Activated CD8-positive, alpha-beta memory T cell treated with anti-CD3 and anti-CD28 coated beads, Interleukin-2, amount 10 ng/mL, durations not matched to agents 7 days and 5 days (primary cell): ENCODE measurements around the gene C1orf159. TPM values are rescaled to one million over a fixed set of nuclear protein-coding genes. Genes with fewer than 3 reads are reported as not detected.

Experiments used
- ATAC-seq: fragments of 150-1000 bp; cut with Tn5 transposase; one replicate; pipeline ENCODE4 v1.10.0; 2021; ENCODE audit warnings: moderate library complexity
- CTCF ChIA-PET: fragments of 350-600 bp; sonication (Branson Sonifier 250); formaldehyde crosslinking; loops from one replicate; lab custom pipeline; 2021; ENCODE audit warnings: antibody characterized with exemption; lab: Charles Lee
- DNase-seq: peaks from one replicate; pipeline ENCODE4 v3.0.0-alpha.2; 2020
- H3K27ac Mint-ChIP-seq: one replicate; pipeline ENCODE4 v1.8.0; 2021; ENCODE audit warnings: mild to moderate bottlenecking, mixed read lengths
- H3K27me3 Mint-ChIP-seq: one replicate; pipeline ENCODE4 v1.8.0; 2021; ENCODE audit warnings: mixed read lengths
- H3K36me3 Mint-ChIP-seq: one replicate; pipeline ENCODE4 v1.8.0; 2021; ENCODE audit warnings: mild to moderate bottlenecking, mixed read lengths
- H3K4me1 Mint-ChIP-seq: one replicate; pipeline ENCODE4 v1.8.0; 2021; ENCODE audit warnings: mixed read lengths
- H3K4me3 Mint-ChIP-seq: one replicate; pipeline ENCODE4 v1.8.0; 2021; ENCODE audit warnings: mild to moderate bottlenecking, moderate library complexity, mixed read lengths
- H3K9me3 Mint-ChIP-seq: one replicate; pipeline ENCODE4 v1.8.0; 2022; ENCODE audit warnings: low read depth, mixed read lengths
- total RNA-seq, 2 experiments: library from RNA; stranded (reverse); gene quantifications; one replicate each; pipeline ENCODE4 v1.2.3, GENCODE V29; 2021

The C1orf159 gene
- total RNA-seq, 2 experiments from 2014 or later: 22.9 to 23.6 TPM

- ATAC-seq (no peak), DNase-seq (no peak)
- CTCF ChIA-PET: interaction anchor here (1.1 to 1.3 kb wide), 2 partner anchors 10 to 70 kb away, joined by 3 read pairs; no protein-coding TSS in a partner anchor
- H3K27me3 Mint-ChIP-seq: peaks cover 20% of the 10 kb centered on the region
- H3K27ac Mint-ChIP-seq: no peak overlapping the region
- peaks cover 5% of the 10 kb centered on the region for H3K9me3 Mint-ChIP-seq
- no peak overlapping the region for H3K4me3 Mint-ChIP-seq
- H3K4me1 Mint-ChIP-seq: peaks cover 9% of the 10 kb centered on the region
- peaks cover 4% of the 10 kb centered on the region for H3K36me3 Mint-ChIP-seq
These were observed 61.7 kb downstream of the C1orf159 start for GRCh38 chr1:1054099-1054700.

GRCh38 chr1:1053682-1054081 is 62.2 kb downstream of the C1orf159 start:
- ATAC-seq: no peak
- no peak overlapping the region for H3K27ac Mint-ChIP-seq
- CTCF ChIA-PET: interaction anchor here (1.1 to 1.3 kb wide), 2 partner anchors 10 to 69 kb away, joined by 3 read pairs; no protein-coding TSS in a partner anchor

GRCh38 chr1:1053022-1053421 is 62.9 kb downstream of the C1orf159 start:
- peaks cover 4% of the 10 kb centered on the region for H3K36me3 Mint-ChIP-seq

More at GRCh38 chr1:1053682-1054081, 62.2 kb downstream of the C1orf159 start:
- DNase-seq: no peak
- Mint-ChIP-seq H3K4me1 (peaks cover 5% of the 10 kb centered on the region), H3K27me3 (peaks cover 17% of the 10 kb centered on the region), H3K36me3 (peaks cover 4% of the 10 kb centered on the region), H3K4me3 (no peak overlapping the region), H3K9me3 (peaks cover 5% of the 10 kb centered on the region)

GRCh38 chr1:1052003-1052840 is 63.7 kb downstream of the C1orf159 start:
- ATAC-seq (no peak), DNase-seq (no peak)
- H3K4me1 Mint-ChIP-seq: no peaks in the 10 kb centered on the region
- no peak overlapping the region for H3K27ac Mint-ChIP-seq
- peaks cover 4% of the 10 kb centered on the region for H3K36me3 Mint-ChIP-seq
- CTCF ChIA-PET: no interaction called here
- H3K9me3 Mint-ChIP-seq: peaks cover 5% of the 10 kb centered on the region
- peaks cover 3% of the 10 kb centered on the region for H3K27me3 Mint-ChIP-seq
- no peak overlapping the region for H3K4me3 Mint-ChIP-seq

More at GRCh38 chr1:1053022-1053421, 62.9 kb downstream of the C1orf159 start:
- no peak overlapping the region for H3K27ac Mint-ChIP-seq
- H3K4me1 Mint-ChIP-seq: no peaks in the 10 kb centered on the region
- H3K27me3 Mint-ChIP-seq: peaks cover 10% of the 10 kb centered on the region
- no peak overlapping the region for H3K4me3 Mint-ChIP-seq
- DNase-seq: no peak
- ATAC-seq: no peak
- CTCF ChIA-PET: interaction anchor here (1.1 to 1.3 kb wide), 2 partner anchors 11 to 69 kb away, joined by 3 read pairs; no protein-coding TSS in a partner anchor
- H3K9me3 Mint-ChIP-seq: peaks cover 5% of the 10 kb centered on the region

- no peak for DNase-seq
- Mint-ChIP-seq H3K27me3 (no peaks in the 10 kb centered on the region), H3K27ac (no peak overlapping the region), H3K9me3 (peaks cover 5% of the 10 kb centered on the region), H3K4me1 (no peaks in the 10 kb centered on the region), H3K4me3 (no peak overlapping the region), H3K36me3 (peaks cover 4% of the 10 kb centered on the region)
- CTCF ChIA-PET: no interaction called here
- ATAC-seq: no peak
These were observed 64.6 kb downstream of the C1orf159 start for GRCh38 chr1:1051127-1051810.

GRCh38 chr1:1050577-1051052 is 65.3 kb downstream of the C1orf159 start:
- CTCF ChIA-PET: no interaction called here

GRCh38 chr1:1049318-1050165 is 66.3 kb downstream of the C1orf159 start:
- no peak overlapping the region for H3K27ac Mint-ChIP-seq
- DNase-seq: no peak
- H3K36me3 Mint-ChIP-seq: peaks cover 4% of the 10 kb centered on the region
- H3K27me3 Mint-ChIP-seq: no peaks in the 10 kb centered on the region
- H3K9me3 Mint-ChIP-seq: peaks cover 5% of the 10 kb centered on the region
- H3K4me1 Mint-ChIP-seq: no peaks in the 10 kb centered on the region
- no peak overlapping the region for H3K4me3 Mint-ChIP-seq
- CTCF ChIA-PET: no interaction called here
- ATAC-seq: no peak

More at GRCh38 chr1:1050577-1051052, 65.3 kb downstream of the C1orf159 start:
- H3K4me3 Mint-ChIP-seq: no peak overlapping the region
- peaks cover 5% of the 10 kb centered on the region for H3K9me3 Mint-ChIP-seq
- ATAC-seq (no peak), DNase-seq (no peak)
- no peak overlapping the region for H3K27ac Mint-ChIP-seq
- no peaks in the 10 kb centered on the region for H3K4me1 Mint-ChIP-seq
- H3K27me3 Mint-ChIP-seq: no peaks in the 10 kb centered on the region
- peaks cover 4% of the 10 kb centered on the region for H3K36me3 Mint-ChIP-seq

GRCh38 chr1:1048765-1049164 is 67.1 kb downstream of the C1orf159 start:
- CTCF ChIA-PET: no interaction called here
- DNase-seq (no peak), ATAC-seq (no peak)
- H3K9me3 Mint-ChIP-seq: peaks cover 5% of the 10 kb centered on the region
- H3K27ac Mint-ChIP-seq: no peak overlapping the region
- no peak overlapping the region for H3K4me3 Mint-ChIP-seq
- H3K27me3 Mint-ChIP-seq: no peaks in the 10 kb centered on the region
- H3K36me3 Mint-ChIP-seq: peaks cover 4% of the 10 kb centered on the region
- H3K4me1 Mint-ChIP-seq: no peaks in the 10 kb centered on the region

GRCh38 chr1:1047963-1048362 is 67.9 kb downstream of the C1orf159 start:
- Mint-ChIP-seq H3K36me3 (peaks cover 4% of the 10 kb centered on the region), H3K4me3 (no peak overlapping the region), H3K27ac (no peak overlapping the region), H3K4me1 (no peaks in the 10 kb centered on the region), H3K27me3 (no peaks in the 10 kb centered on the region), H3K9me3 (peaks cover 5% of the 10 kb centered on the region)
- CTCF ChIA-PET: interaction anchor here (1.2 kb wide), 1 partner anchor 11 kb away, joined by 4 read pairs; no protein-coding TSS in a partner anchor
- ATAC-seq (no peak), DNase-seq (no peak)

- Mint-ChIP-seq H3K27me3 (no peaks in the 10 kb centered on the region), H3K9me3 (peaks cover 3% of the 10 kb centered on the region), H3K27ac (no peak overlapping the region), H3K4me3 (no peak overlapping the region), H3K36me3 (peaks cover 4% of the 10 kb centered on the region), H3K4me1 (no peaks in the 10 kb centered on the region)
- DNase-seq: no peak
- no peak for ATAC-seq
- CTCF ChIA-PET: interaction anchor here (1.2 kb wide), 1 partner anchor 12 kb away, joined by 4 read pairs; no protein-coding TSS in a partner anchor
These were observed 68.5 kb downstream of the C1orf159 start for GRCh38 chr1:1047407-1047806.

GRCh38 chr1:1046767-1047166 is 69.1 kb downstream of the C1orf159 start:
- CTCF ChIA-PET: no interaction called here
- no peaks in the 10 kb centered on the region for H3K27me3 Mint-ChIP-seq
- H3K27ac Mint-ChIP-seq: no peak overlapping the region
- no peaks in the 10 kb centered on the region for H3K4me1 Mint-ChIP-seq
- H3K36me3 Mint-ChIP-seq: no peaks in the 10 kb centered on the region
- ATAC-seq (no peak), DNase-seq (no peak)
- no peaks in the 10 kb centered on the region for H3K9me3 Mint-ChIP-seq
- H3K4me3 Mint-ChIP-seq: no peak overlapping the region

GRCh38 chr1:1046243-1046642 is 69.6 kb downstream of the C1orf159 start:
- no peak for DNase-seq
- CTCF ChIA-PET: no interaction called here
- Mint-ChIP-seq H3K27me3 (no peaks in the 10 kb centered on the region), H3K9me3 (no peaks in the 10 kb centered on the region), H3K27ac (no peak overlapping the region), H3K4me1 (no peaks in the 10 kb centered on the region), H3K36me3 (no peaks in the 10 kb centered on the region), H3K4me3 (no peak overlapping the region)
- no peak for ATAC-seq
